22Rv1 (cell line): ENCODE results near the gene CD6.

Experiments used
- H3K27ac ChIP-seq: fragments of 450-650 bp; 2 replicates; pipeline ENCODE4 v1.5.1; 2017
- ZFX ChIP-seq: fragments of 450-650 bp; IDR thresholded peaks from 2 replicates; pipeline ENCODE4 v1.6.1; 2017; ENCODE audit warnings: antibody characterized with exemption, borderline replicate concordance
- TF ChIP-seq, protein P1 (sequence below): fragments of 450-650 bp; IDR thresholded peaks from 2 replicates; pipeline ENCODE4 v1.5.1; 2017; ENCODE audit warnings: mild to moderate bottlenecking

The CD6 gene

GRCh38 chr11:61011229-61011870 is 39.9 kb downstream of the CD6 start:
- TF ChIP-seq ZFX: no peak
- TF ChIP-seq, protein P1, sequence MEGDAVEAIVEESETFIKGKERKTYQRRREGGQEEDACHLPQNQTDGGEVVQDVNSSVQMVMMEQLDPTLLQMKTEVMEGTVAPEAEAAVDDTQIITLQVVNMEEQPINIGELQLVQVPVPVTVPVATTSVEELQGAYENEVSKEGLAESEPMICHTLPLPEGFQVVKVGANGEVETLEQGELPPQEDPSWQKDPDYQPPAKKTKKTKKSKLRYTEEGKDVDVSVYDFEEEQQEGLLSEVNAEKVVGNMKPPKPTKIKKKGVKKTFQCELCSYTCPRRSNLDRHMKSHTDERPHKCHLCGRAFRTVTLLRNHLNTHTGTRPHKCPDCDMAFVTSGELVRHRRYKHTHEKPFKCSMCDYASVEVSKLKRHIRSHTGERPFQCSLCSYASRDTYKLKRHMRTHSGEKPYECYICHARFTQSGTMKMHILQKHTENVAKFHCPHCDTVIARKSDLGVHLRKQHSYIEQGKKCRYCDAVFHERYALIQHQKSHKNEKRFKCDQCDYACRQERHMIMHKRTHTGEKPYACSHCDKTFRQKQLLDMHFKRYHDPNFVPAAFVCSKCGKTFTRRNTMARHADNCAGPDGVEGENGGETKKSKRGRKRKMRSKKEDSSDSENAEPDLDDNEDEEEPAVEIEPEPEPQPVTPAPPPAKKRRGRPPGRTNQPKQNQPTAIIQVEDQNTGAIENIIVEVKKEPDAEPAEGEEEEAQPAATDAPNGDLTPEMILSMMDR: no peak

DNA sequence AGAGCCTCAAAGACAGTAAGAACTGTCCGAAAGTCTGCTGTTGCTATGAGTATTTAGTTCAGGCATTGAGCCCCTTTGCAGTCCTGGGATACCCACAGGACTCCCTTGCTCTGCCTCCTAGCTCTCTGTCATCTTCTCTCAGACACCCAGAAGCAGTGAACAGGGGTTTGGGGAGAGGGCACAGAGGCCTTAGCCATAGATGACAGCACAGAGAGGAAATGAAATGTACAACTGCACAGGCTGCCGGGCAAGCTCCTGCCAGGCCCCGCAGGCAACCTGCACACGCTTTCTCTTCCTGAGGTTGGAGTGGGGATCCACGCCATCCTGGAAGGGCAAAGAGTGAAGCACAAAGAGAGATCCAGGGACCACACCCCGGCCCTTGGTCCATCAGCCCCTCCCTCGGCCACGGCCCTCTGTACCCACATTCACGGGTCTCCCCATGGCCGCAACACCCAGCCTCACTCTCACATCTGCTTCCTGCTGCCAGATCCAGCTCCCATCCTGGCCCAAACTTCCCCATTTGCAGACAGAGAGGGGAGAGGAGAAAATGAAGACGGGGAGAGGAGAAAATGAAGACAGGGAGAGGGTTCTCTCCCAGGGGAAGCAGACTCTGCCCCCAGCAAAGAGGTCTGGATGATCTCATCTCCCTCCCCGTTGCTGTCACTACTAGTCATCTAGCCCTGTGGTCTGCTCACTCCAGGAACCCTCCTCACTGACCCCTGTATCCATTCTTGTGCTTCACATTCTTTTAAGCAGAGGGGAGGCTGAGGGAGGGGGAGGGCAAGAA is 40.7 kb downstream of the CD6 start:
- H3K27ac ChIP-seq: no peak overlapping the region
- TF ChIP-seq, protein P1: no peak
- no peak for TF ChIP-seq ZFX

More at GRCh38 chr11:61011229-61011870, 39.9 kb downstream of the CD6 start:
- no peak overlapping the region for H3K27ac ChIP-seq

GRCh38 chr11:61012737-61013215 is 41.3 kb downstream of the CD6 start:
- no peak overlapping the region for H3K27ac ChIP-seq
- TF ChIP-seq ZFX: no peak
- TF ChIP-seq, protein P1: no peak

DNA sequence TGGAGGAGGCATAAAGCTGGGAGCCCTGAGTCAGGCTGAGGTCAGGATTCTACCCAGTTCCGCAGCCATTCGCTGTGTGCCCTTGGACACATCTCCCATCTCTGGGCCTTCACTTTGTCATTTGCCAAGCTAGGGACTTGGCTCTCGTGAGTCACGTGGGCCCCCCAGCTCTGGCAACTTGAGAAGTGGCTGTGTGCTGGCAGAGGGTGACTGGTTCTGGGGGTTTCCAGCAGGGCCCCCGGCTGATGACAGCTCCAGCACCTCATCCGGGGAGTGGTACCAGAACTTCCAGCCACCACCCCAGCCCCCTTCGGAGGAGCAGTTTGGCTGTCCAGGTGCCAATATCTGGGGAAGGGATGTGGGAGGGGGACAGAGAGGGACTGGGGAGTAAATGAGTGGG is 46.6 kb downstream of the CD6 start:
- TF ChIP-seq, protein P1: no peak
- no peak for TF ChIP-seq ZFX
- no peak overlapping the region for H3K27ac ChIP-seq

GRCh38 chr11:61019037-61019831 is 47.8 kb downstream of the CD6 start:
- TF ChIP-seq, protein P1: no peak
- no peak for TF ChIP-seq ZFX
- H3K27ac ChIP-seq: no peak overlapping the region

GRCh38 chr11:61019832-61020405 is 48.4 kb downstream of the CD6 start:
- no peak overlapping the region for H3K27ac ChIP-seq
- no peak for TF ChIP-seq ZFX
- TF ChIP-seq, protein P1: no peak
